Right kidney (tissue), 1 donor: ENCODE measurements around the gene FNDC10.

Experiments
- DNase-seq: peaks from one replicate; pipeline ENCODE4 v3.0.0-alpha.2; 2016

FNDC10 gene

DNA sequence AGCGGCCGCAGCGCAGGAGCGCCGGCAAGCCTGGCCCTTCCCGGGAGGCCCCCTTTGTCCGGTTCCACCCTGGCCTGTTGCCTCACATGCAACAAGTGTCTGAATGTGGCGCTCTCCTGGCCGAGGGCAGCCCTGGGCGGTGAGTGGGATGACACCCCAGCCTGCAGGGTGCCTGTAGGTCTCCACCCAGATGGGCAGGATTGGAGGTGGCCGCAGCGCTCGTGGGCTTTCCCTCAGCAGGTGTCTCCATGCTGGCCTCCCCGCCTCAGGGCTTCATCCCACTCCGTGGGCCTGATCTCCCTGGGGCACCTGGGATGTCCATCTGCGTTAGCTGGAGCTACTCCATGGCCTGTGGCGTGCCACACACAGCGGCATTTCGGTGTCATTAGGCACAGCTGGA, 16.9 kb upstream of the FNDC10 start:
- no peak for DNase-seq

GRCh38 chr1:1616045-1616790, 16.3 kb upstream of the FNDC10 start:
- DNase-seq: peak; percentile 60

DNA sequence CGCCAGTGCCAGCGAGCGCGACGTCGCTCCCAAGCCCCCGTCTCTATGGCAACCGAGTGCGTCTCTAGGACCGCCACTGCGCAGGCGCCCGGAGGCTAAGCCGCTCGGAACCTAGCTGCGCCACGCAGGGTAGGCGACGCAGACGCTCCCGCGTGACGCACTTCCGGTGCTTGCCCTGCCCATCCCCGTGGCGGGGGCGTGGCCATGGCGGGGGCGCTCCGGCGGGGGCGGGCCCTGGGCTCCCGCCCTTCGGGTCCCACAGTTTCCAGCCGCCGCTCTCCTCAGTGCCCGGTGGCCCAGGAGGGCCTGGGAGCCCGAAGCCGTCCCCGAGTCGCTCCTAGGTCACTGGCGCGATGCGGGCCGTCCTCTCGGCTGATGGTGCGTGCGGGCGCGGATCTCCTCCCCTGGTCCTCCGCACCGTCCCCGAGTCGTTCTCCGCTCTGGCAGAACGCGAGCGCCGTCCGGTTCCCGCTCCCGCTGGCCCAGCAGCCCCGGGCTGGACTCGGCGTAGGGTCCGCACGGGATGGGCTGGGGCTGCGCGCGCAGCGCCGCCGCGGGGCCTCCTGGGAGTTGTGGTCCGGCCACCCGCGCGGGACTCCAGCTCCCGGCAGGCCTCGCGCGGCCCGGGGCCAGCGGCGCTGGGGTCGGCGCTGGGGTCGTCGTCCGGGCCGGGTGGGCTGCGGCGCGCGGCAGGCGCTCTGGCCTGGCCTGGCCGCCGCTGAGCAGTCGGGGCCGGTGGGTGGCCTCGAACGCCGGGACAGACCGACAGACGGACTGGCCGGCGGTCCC, 15.5 kb upstream of the FNDC10 start, which contains the start of gene MIB2:
Gene MIB2 (plus strand): TSS at position 245 of the 789 bp plus-strand sequence. CDS start 7,953 bp downstream, outside the sequence.
- peak; percentile 86 for DNase-seq

- peak; percentile 84 for DNase-seq
Measured at GRCh38 chr1:1614954-1615255, 15.0 kb upstream of the FNDC10 start.

DNA sequence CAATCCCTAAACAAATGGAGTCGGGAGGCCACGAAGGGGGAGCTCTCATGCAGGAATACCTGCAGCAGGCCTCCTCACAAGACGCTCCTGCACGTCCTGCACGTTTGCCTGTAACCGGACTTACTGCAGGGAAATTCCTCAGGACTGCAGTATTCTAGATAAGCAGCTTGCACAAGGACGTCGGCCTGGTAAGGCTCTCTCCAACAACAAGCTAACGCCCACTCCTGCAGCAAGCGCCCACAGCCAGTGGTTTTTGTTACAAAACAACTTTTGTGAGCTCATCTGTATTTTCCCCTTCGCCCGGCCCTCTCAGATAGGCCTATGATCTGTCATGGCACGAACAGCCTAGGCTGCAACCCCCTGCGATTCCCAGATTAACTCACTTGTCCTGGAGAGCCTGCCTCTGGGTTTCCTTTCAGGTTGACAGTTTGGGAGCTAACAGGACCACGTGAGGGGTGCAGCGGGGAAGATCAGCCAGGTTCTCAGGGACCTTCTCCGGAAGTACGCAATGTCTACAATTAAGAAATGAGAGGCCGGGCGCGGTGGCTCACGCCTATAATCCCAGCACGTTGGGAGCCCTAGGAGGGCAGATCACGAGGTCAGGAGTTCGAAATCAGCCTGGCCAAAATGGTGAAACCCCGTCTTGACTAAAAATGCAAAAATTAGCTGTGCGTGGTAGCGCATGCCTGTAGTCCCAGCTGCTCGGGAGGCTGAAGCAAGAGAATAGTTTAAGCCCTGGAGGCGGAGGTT, 14.4 kb upstream of the FNDC10 start:
- no peak for DNase-seq

DNA sequence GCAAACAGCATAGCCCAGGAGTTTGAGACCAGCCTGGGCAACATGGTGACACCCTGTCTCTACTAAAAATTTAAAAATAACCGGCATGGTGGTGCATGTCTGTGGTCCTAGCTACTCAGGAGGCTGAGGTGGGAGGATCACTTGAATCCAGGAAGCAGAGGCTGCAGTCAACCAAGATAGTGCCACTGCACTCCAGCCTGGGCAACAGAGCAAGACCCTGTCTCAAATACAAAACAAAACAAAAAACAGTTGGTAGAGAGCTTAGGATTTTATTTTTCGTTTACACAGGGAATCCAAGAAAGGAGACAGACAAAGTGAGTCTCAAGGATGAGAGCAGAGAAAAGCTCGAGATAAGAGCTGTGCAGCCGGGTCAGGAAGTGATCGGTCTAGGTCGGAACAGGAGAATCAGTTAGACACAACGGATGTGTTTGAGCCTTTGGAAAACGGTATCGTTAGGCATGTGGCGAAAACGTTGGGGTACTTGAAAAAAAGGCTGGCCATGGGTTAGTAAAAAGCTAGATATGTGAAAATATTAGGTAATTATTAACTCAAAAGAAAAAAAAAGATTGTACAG, 13.7 kb upstream of the FNDC10 start:
- DNase-seq: no peak

DNA sequence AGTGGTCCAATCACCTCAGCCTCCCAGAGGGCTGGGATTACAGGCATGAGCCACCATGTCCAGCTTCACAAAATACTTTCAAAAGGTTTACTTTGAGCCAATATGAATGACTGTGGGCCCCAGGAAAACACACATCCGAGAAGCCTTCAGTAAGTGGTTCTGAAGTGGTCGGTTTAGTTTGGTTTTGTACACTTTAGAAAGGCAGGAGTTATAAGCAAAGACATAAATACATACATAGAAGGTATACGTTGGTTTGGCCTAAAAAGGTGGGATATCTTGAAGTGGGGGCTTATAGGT, 12.1 kb upstream of the FNDC10 start:
- DNase-seq: no peak

GRCh38 chr1:1610796-1611195, 10.9 kb upstream of the FNDC10 start:
- no peak for DNase-seq

DNA sequence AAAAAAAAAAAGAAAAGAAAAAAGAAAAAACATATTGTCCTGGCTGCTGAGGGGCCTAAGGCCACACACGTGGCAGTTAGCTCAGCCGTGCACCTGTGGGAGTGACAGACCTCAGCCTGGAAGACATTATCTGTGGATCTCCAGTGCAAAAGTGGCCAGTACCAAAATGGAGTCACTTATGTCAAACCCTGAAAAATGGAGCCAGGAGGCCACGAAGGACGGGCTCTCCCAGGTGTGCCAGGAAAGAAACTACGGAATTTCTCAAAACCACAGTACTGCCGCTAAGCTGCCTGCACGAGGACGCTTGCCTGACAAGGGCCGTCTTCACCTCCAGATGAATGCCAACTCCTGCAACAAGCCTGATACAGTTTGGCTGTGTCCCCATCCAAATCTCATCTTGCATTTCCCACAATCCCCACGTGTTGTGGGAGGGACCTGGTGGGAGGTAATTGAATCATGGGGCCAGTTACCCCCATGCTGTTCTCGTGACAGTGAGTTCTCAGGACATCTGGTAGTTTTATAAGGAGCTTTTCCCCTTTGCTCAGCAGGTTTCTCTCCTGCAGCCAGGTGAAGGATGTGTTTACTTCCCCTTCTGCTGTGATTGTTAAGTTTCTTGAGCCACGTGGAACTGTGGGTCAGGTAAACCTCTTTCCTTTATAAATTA, 10.0 kb upstream of the FNDC10 start:
- DNase-seq: no peak

GRCh38 chr1:1606232-1606631, 6.3 kb upstream of the FNDC10 start:
- DNase-seq: no peak

- DNase-seq: no peak
Measured at GRCh38 chr1:1605724-1606123, 5.8 kb upstream of the FNDC10 start.

- no peak for DNase-seq
Measured at GRCh38 chr1:1605034-1605591, 5.2 kb upstream of the FNDC10 start.

DNA sequence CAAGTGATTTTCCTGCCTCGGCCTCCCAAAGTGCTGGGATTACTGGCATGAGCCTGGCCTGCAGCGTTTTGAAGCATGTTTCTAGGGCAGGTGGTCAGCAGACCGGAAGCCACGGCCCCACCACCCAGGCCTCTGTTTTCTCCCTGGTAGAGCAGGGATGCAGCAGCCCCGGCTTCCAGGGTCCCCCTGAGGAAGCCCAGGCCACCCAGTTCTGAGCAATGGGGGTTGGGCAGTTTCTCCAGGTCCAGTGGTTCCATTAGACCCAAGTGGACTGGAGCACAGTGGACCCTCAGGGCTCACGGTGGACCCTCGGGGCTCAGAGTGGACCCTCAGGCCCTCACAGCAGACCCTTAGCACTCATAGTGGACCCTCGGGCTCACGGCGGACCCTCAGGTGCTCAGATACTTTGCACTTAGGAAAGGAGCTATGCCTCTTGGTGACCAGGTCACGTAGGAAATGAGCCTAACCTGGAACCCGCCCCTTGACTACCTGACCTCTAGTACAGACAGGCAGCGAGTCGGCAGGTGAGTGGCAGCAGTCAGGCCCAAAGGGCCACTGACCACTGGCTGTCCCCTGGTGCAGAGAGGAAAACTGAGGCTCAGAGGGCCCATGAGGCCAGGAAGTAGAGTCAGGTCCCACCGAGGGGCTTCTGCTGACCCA, 4.6 kb upstream of the FNDC10 start:
- no peak for DNase-seq

GRCh38 chr1:1603671-1604373, 3.9 kb upstream of the FNDC10 start:
- no peak for DNase-seq

DNA sequence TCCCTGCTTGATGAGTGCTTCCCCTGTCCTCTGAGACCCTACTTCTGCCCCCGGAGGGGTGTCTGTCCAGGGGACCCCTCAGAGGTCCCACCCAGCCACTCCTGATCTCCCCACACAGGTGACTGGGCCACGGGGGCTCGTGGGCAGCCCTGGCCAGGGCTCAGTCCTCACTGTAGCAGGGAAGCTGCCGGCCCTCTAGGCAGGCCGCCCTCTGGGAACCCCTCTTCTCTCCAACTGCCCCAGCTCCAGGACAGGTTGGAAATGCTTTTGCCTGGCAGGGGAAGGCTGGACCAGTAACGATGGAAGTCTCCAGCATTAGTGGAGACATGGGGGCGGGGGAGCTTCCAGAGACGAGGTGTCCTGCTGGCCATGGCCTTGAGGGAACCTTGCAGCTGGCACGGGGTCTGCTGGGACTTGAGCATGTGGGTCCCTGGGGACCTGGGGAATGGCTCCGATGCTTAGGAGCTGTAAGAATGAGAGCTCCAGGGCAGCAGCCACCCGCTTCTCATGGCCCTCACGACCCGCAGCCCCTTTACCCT, 3.1 kb upstream of the FNDC10 start:
- DNase-seq: no peak

- DNase-seq: no peak
Measured at GRCh38 chr1:1602304-1602967, 2.5 kb upstream of the FNDC10 start.

DNA sequence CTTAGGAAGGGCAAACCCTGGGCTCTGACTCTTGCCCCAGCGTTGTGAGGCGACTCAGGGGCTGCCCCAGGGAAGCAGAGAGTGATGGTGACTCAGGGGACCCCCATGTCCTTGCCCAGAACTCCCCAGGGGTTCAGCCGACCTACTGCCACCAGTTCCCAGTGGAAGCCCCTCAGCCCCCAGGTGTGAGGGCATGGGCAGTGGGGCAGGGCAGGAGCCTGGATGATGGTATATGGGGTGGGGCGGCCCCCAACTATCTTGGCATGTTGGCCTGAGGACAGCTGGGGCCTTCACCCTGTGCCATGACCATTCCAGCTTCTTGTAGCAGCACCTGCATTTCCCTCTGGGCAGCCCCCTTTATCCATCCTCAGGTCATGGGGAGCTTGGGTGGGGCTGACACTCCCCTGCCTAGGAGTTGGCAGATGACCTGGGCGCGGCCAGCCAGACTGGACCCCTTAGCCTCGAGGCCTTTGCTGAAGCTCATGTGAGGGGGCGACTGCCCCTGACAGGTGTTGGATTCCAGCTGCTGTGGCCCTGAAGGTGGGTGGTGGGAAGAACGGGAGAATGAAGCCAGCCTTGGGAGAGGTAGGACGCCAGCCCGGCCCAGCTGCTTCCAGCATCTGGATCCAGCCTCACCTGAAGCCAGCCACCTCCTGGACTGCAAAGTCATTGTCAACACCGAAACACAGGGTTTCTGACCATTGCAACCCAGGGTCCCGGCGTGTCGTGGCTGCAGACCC, 1.8 kb upstream of the FNDC10 start:
- no peak for DNase-seq

GRCh38 chr1:1600861-1601563, 1.1 kb upstream of the FNDC10 start:
- DNase-seq: no peak
